Measurements from ENCODE around the gene MYL6B.
"Not testable (repeated sequence)": the region's sequence is repeated elsewhere in the genome, so short reads cannot be mapped to it uniquely, and the experiment has no call there.

MYL6B gene

DNA sequence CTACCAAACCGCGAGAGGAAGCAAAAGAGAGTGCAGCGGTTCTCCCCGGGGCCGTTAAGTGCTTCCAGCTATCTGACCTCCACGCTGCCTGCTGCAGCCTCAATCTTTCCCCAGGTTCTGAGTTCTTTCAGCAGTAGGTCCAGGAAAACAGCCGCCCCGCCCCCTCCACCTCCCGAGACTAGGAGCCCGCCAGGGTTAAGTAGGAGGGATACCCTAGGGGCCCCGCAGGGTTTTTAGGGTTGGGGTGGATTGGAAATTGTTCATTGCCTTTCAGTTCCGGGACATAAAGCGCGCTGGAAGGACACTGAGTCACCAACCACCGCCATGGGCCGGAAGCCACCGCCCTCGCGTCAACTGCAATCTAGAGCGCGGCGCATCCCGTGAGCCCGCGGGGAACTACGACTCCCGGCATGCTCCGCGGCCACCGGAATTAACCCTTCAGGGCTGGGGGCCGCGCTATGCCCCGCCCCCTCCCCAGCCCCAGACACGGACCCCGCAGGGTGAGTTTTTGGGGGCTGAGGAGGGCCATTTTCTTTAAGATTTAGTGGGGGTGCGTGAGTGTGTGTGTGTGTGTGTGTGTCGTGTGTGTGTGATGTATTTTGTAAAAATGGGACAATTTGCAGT lies at the start of gene MYL6B:
MYL6B (plus strand) TSS at position 456 of the 624 bp plus-strand sequence. CDS start 1,332 bp downstream, outside the sequence.
- peak; percentile 84 to 89 for DNase-seq (ENCODE audit: low read depth in 2 of 2)

- DNase-seq (ENCODE audit: low read depth in 2 of 2): no peak
Observed at GRCh38 chr12:56102683-56103065, 49.7 kb upstream of the MYL6B start.

DNA sequence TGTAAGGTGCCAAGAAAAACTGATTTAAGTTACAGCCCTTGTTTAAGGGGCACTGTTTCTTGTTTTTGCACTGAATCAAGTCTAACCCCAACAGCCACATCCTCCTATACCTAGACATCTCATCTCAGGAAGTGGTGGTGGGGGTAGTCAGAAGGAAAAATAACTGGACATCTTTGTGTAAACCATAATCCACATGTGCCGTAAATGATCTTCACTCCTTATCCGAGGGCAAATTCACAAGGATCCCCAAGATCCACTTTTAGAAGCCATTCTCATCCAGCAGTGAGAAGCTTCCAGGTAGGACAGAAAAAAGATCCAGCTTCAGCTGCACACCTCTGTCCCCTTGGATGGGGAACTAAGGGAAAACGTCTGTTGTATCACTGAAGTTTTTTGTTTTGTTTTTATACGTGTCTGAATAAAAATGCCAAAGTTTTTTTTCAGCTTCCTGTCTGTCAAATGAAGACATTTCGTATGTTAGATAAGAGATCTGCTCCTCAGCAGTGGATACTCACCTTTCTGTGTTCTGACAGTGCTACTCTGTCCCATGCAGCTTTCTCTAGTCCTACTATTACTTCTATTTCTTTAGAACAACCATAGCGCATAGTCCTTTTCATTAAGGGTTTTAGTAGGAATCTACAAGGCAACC lies 49.2 kb upstream of the MYL6B start:
- DNase-seq (ENCODE audit: low read depth in 2 of 2): no peak

GRCh38 chr12:56103823-56104108 lies 48.6 kb upstream of the MYL6B start:
- DNase-seq (ENCODE audit: low read depth in 2 of 2): no peak

- DNase-seq (ENCODE audit: low read depth in 2 of 2): peak; percentile 90 to 92
Observed at GRCh38 chr12:56104109-56104814, 48.1 kb upstream of the MYL6B start, which contains the start of gene PA2G4. Gene PA2G4 (plus strand): TSS chr12:56104559. CDS start chr12:56104738, 179 bp downstream.

GRCh38 chr12:56104815-56105608 lies 47.4 kb upstream of the MYL6B start:
- no peak for DNase-seq (ENCODE audit: low read depth in 2 of 2)

DNA sequence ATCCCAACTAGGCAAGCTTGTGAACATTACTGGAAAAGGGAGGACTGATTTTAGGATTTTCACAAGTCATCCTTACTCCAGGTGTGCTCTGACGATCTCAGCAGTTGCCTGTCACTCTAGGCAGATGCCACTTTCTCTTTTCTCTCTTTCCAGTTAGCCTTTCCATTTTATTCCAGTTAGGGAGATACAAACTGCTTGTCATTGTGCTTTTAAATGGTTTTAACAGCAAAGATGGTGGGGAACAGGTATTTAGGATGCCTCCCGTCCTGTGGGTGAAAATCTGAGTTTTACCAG lies 46.8 kb upstream of the MYL6B start:
- no peak for DNase-seq (ENCODE audit: low read depth in 2 of 2)

- no peak for DNase-seq (ENCODE audit: low read depth in 2 of 2)
Observed at GRCh38 chr12:56107242-56107641, 45.1 kb upstream of the MYL6B start.

DNA sequence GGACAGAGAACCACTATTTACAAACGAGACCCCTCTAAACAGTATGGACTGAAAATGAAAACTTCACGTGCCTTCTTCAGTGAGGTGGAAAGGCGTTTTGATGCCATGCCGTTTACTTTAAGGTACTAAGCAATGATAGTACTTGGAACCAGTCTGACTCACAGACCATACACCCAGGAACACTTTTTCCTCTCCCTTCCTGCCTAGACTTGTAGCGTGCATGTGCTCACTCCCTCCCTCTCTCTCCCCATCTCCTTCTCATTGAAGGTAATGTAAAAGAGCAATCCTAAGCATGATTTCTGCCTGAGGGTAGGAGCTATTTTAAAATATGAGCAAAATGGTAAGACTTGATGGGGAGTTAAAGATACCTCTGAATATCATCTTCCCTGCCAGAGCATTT lies 41.8 kb upstream of the MYL6B start:
- DNase-seq (ENCODE audit: low read depth in 2 of 2): no peak

GRCh38 chr12:56114084-56114483 lies 38.3 kb upstream of the MYL6B start:
- no peak for DNase-seq (ENCODE audit: low read depth in 2 of 2)

DNA sequence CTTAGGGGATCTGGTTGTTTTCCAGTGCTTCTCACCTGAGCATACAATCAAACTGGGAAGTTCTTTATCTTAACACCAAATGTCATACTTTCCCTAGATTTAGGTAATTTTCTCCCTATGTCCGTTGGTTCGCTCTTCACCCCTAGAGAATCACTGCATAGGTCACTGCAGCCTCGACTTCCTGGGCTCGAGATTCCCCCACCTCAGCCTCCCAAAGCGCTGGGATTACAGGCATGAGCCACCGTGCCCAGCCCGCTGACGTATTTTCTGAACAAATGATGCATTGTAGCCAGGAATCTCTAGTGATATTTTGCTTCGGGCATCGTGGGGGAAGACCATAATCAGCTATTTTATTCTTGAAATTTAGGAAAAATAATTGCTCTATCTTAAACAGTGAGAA lies 37.1 kb upstream of the MYL6B start:
- DNase-seq (ENCODE audit: low read depth in 2 of 2): no peak

DNA sequence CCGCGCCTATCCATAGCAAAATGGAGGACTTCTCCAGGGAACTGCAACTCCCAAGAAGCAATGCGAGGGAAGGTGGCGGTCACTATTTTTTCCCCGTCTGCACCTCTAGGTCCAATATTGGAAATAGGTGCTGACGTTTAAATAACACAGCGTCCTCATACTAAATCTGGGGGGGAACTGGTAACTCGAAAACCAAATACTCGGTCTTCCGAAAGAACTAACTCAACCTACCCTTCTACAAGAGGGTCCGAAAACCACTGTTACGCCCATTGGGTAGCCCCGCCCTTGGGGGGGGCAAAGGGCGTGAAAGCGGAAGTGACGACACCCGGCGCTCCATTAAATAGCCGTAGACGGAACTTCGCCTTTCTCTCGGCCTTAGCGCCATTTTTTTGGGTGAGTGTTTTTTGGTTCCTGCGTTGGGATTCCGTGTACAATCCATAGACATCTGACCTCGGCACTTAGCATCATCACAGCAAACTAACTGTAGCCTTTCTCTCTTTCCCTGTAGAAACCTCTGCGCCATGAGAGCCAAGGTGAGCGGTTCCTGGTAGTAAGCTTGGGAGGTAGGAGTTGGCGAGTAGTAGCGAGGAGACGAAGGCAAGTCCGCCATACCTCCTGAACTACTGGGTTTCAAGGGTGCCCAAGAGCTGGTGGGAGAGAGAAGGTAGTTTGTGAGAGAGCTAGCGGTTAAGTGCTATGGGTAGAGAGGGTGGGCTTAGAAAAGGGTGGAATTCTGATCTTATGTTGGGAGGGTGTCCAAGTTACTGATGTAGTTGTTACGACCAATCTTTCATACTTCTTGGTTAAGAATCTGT lies 35.9 kb upstream of the MYL6B start, which contains the start of gene RPL41:
RPL41 (plus strand) TSS at position 367 of the 815 bp plus-strand sequence.
- peak; percentile 92 to 94 for DNase-seq (ENCODE audit: low read depth in 2 of 2)

- DNase-seq (ENCODE audit: low read depth in 2 of 2): not testable (repeated sequence)
Observed at GRCh38 chr12:56117082-56117706, 35.2 kb upstream of the MYL6B start.

DNA sequence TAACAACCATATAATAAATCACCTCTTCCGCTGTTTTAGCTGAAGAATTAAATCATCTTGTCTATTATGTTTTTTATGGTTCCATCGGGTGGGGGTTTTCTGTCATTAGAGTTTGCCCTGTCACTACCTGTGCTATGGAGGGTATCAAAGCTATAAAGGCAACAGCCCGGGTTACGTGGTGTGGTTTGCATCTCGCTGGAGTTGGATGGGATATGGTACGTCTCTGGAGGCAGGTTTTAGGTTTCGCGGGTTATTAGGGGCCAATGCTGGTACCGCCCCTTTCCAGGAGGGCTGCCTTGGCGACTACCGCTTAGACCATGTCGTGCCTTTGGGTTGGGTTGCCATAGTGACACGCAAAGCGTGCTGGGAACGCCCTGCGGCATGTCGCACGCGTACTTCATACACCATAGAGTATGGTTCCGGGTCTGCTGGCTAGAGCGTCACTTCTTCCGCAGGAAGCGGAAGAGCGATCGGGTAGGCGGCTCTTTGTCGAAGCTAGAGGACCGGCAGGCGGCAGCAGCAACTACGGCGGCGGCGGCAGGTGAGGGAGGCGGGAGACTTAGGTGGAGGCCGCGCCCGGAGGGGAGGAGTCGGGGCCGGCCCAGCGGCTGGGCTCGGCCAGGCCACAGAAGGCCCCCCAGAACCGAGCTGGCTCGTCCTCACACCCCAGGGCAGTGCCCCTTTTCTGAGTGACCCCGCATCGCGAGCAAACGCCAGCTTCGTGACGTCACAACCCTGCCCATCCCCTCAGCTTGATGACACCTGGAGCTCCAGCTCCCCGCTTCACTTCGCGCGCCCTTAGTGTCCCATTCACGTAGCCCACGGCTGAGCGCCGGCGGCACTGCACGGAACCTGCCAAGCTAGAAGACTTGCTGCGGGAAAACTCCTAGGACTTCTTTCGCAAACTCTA lies 34.4 kb upstream of the MYL6B start, which contains the start of gene ZC3H10:
ZC3H10 (plus strand) TSS at position 489 of the 910 bp plus-strand sequence. CDS start 2,297 bp downstream, outside the sequence.
- peak; percentile 94 to 96 for DNase-seq (ENCODE audit: low read depth in 2 of 2)

- DNase-seq (ENCODE audit: low read depth in 2 of 2): no peak
Observed at GRCh38 chr12:56118688-56119357, 33.6 kb upstream of the MYL6B start.

DNA sequence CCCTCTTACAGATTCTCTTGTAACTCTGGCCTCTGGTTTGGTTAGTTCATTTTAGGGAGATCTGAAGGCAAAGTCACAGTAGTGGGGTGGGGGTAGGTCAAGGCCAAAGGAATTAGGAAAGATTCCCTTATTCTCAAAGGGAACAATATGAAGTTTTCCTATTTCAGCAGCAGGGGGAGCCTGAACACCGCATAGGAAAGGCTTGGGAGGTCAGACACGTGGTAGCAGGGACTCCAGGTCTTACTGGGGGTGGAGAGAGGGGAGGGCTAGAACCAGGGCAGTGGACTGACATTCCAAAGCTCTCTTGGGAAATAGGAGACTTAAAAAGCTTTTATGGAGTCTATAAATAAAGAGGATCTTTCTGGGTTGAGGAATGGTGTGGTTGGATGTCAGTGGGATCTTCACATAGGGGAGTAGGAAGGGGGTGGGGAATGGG lies 33.0 kb upstream of the MYL6B start:
- no peak for DNase-seq (ENCODE audit: low read depth in 2 of 2)

DNA sequence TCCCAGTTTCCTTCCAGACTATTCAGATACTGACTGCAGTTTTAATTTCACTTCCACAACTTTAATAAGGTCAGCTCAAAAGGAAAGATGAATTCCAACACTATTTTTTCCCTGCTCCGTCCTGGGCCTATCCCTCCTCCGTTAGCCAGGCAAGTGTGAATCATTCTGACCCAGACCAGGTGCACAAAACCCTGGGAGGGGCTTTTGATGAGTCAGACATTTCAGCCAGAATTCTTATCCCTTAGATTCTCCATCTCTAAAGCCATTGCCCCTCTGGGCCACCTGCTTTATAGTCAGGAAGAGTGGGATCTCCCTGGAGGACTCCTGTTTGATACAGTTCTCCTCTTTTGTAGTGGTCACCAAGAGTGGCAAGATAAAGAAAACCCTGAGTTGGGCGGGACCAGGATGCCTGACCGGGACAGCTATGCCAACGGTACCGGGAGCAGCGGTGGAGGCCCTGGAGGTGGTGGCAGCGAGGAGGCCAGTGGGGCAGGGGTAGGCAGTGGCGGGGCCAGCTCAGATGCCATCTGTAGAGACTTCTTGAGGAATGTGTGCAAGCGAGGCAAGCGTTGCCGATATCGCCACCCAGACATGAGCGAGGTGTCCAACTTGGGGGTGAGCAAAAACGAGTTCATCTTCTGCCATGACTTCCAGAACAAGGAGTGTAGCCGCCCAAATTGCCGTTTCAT lies 32.1 kb upstream of the MYL6B start:
- no peak for DNase-seq (ENCODE audit: low read depth in 2 of 2)

DNA sequence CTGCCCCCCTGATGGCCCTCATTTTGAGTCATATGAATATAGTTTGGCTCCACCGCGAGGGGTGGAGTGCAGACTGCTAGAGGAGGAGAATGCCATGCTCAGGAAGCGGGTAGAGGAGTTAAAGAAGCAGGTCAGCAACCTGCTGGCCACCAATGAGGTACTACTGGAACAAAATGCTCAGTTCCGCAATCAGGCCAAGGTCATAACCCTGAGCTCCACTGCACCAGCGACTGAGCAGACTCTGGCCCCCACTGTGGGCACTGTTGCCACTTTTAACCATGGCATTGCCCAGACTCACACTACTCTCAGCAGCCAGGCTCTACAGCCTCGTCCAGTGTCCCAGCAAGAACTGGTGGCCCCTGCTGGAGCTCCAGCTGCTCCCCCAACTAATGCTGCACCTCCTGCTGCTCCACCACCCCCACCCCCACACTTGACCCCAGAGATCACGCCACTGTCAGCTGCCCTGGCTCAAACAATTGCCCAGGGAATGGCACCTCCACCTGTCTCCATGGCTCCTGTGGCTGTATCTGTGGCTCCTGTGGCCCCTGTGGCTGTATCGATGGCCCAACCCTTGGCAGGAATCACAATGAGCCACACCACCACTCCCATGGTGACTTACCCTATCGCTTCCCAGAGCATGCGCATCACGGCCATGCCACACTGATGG lies 31.1 kb upstream of the MYL6B start:
- no peak for DNase-seq (ENCODE audit: low read depth in 2 of 2)
